Common myeloid progenitor, CD34-positive (primary cell): ENCODE data around the gene FBXO22.
"Not testable (repeated sequence)": the region's sequence is repeated elsewhere in the genome, so short reads cannot be mapped to it uniquely, and the experiment has no call there.

Source experiments
- CTCF ChIA-PET: fragments of 350-600 bp; sonication (Branson Sonifier 250); formaldehyde crosslinking; loops from one replicate; lab custom pipeline; 2021; ENCODE audit warnings: antibody characterized with exemption; lab: Charles Lee
- POLR2A ChIA-PET: fragments of 350-600 bp; sonication (Branson Sonifier 250); formaldehyde crosslinking; loops from one replicate; lab custom pipeline; 2021; ENCODE audit warnings: antibody characterized with exemption; lab: Charles Lee
- DNase-seq, 3 donors: peaks; one replicate each; pipeline versions ENCODE4 v3.0.0 to v3.0.0-alpha.2; 2013
- H3K27ac ChIP-seq, 2 experiments: 1 replicate in 1 of 2; 2 replicates in 1 of 2; pipeline ENCODE4 v1.7.0; 2013; ENCODE audit warnings: inconsistent platforms in 2 of 2, low read length in 2 of 2, mild to moderate bottlenecking in 2 of 2, low read depth in 1 of 2, moderate library complexity in 1 of 2; ENCODE audit not compliant: severe bottlenecking in 2 of 2, insufficient read depth in 1 of 2, poor library complexity in 1 of 2
- H3K27me3 ChIP-seq, 5 experiments: replicated peaks in 2 of 5; 1 replicate in 3 of 5; 2 replicates in 2 of 5; pipeline versions ENCODE4 v1.6.1 to v1.7.0; 2013; ENCODE audit warnings: low read length in 4 of 5, mild to moderate bottlenecking in 2 of 5, moderate library complexity in 2 of 5, inconsistent platforms in 1 of 5; ENCODE audit not compliant: insufficient read depth in 5 of 5, control insufficient read depth in 4 of 5
- H3K36me3 ChIP-seq, 4 experiments: 1 replicate in 2 of 4; 2 replicates in 2 of 4; pipeline versions ENCODE4 v1.6.1 to v1.7.0; 2013; ENCODE audit warnings: low read length in 3 of 4, control low read depth in 1 of 4, mild to moderate bottlenecking in 1 of 4; ENCODE audit not compliant: control insufficient read depth in 4 of 4, insufficient read depth in 4 of 4
- H3K4me1 ChIP-seq, 4 experiments: 1 replicate in 3 of 4; 2 replicates in 1 of 4; pipeline versions ENCODE4 v1.6.1 to v1.7.1; 2013; ENCODE audit warnings: low read length in 3 of 4, mild to moderate bottlenecking in 3 of 4, control low read depth in 1 of 4, inconsistent platforms in 1 of 4, moderate library complexity in 1 of 4; ENCODE audit not compliant: control insufficient read depth in 4 of 4, insufficient read depth in 4 of 4; ENCODE audit errors: control extremely low read depth in 1 of 4
- H3K4me3 ChIP-seq, 7 experiments: 1 replicate in 4 of 7; 2 replicates in 3 of 7; pipeline versions ENCODE4 v1.5.1 to v1.7.0; 2013; ENCODE audit warnings: mild to moderate bottlenecking in 7 of 7, low read length in 6 of 7, moderate library complexity in 6 of 7, inconsistent platforms in 2 of 7, low read depth in 2 of 7, control low read depth in 1 of 7; ENCODE audit not compliant: insufficient read depth in 4 of 7, control insufficient read depth in 1 of 7; ENCODE audit errors: extremely low read depth in 1 of 7
- H3K9me3 ChIP-seq, 5 experiments: 1 replicate in 4 of 5; 2 replicates in 1 of 5; pipeline versions ENCODE4 v1.6.1 to v1.7.1; 2013; ENCODE audit warnings: low read length in 4 of 5, mild to moderate bottlenecking in 2 of 5, inconsistent platforms in 1 of 5, low read depth in 1 of 5, moderate library complexity in 1 of 5; ENCODE audit not compliant: control insufficient read depth in 4 of 5, insufficient read depth in 2 of 5; ENCODE audit errors: control extremely low read depth in 1 of 5
- WGBS: methylation state at CpG from one replicate; pipeline ENCODE4 v1.1.5; 2013; ENCODE audit not compliant: insufficient coverage; 5-methylcytosine and 5-hydroxymethylcytosine counted together

The FBXO22 gene

DNA sequence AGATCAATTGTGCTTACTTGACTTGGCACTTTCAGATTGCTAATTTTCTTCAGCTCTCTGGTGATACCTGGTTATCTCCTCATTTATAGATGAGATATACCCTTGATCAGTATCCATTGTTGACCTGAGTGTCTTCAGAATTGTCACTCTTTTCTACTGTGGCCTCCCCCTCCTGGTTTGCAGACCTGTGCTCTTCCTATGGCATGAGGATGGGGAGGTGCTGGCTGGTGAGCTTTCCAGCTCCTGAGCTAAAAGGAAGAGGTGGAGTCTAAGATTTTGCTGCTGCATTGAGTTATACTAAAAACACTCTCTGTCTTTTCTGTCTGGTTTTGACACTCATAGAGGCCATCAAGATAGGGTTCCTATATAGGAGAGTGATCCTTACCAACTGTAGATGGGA is 36.8 kb upstream of the FBXO22 start:
- Histone ChIP-seq H3K27ac (no peak overlapping the region), H3K4me1 (peaks cover 0 to 12% (median 9%) of the 10 kb centered on the region in 4 experiments), H3K27me3 (no peaks in the 10 kb centered on the region), H3K9me3 (no peaks in the 10 kb centered on the region), H3K36me3 (peaks cover 2 to 24% (median 13%) of the 10 kb centered on the region in 4 experiments), H3K4me3 (peak overlapping the region in 5 of 7 experiments; percentile 4 to 26 (median 9))
- peak in 1 of 3 donors; percentile 2 for DNase-seq
- CTCF ChIA-PET, result interaction anchor here (1.0 to 1.1 kb wide), 2 partner anchors 20 to 57 kb away, joined by 3 read pairs; no protein-coding TSS in a partner anchor
- POLR2A ChIA-PET, result no interaction called here

DNA sequence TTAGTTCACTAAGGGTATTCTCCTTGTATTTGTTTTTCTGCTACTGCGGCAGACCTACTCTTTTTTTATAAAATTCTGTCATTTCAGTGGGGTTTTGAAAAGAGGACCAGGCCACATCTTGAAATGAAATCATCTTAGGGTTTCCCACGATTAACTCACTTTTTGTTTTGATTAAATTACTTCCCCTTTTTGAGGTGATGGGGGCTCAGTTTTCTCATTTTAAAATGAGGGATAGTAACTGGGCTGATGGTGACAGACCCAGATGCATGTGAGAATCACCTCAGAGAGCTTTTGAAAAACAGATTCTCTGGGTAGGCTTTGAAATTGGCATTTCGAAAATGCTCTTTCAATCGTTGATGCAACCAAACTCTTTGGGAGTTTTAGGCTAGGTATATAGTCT is 36.2 kb upstream of the FBXO22 start:
- peaks cover 0 to 25% (median 12%) of the 10 kb centered on the region in 4 experiments for H3K36me3 ChIP-seq
- H3K27me3 ChIP-seq, result no peaks in the 10 kb centered on the region
- WGBS, result 86% methylated on average over 2 of the region's 4 CpGs
- peaks cover 0 to 12% (median 9%) of the 10 kb centered on the region in 4 experiments for H3K4me1 ChIP-seq
- CTCF ChIA-PET, result interaction anchor here (1.0 to 1.1 kb wide), 2 partner anchors 20 to 57 kb away, joined by 3 read pairs; no protein-coding TSS in a partner anchor
- H3K9me3 ChIP-seq, result no peaks in the 10 kb centered on the region
- DNase-seq, result peak in 2 of 3 donors; percentile 48 to 50
- H3K4me3 ChIP-seq, result peak overlapping the region in 4 of 7 experiments; percentile 4 to 39 (median 14)
- POLR2A ChIA-PET, result interaction anchor here (0.6 kb wide), 1 partner anchor 12 kb away, joined by 8 read pairs; no protein-coding TSS in a partner anchor
- peak overlapping the region in 1 of 2 experiments; percentile 37 for H3K27ac ChIP-seq

DNA sequence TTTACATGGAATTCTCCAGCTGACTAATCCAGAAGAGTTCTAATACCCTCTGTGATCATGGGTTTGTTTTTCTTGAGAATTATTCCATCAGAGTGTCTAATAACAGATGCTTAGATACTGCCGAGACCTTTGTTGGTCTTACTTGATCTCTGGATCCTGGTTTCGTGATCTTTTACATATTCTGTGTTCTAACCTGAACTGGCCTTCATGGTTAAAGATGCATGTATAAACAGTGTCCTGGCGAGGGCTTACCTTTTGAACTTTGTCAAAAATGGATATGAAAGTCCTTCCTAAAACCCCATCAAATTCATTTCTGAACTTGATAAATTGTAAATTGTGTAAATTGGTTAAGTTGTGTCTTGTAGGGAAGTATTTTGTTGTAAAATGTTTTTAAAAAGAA is 35.7 kb upstream of the FBXO22 start:
- no peak for DNase-seq
- Histone ChIP-seq H3K9me3 (no peaks in the 10 kb centered on the region), H3K27me3 (no peaks in the 10 kb centered on the region), H3K36me3 (peaks cover 0 to 22% (median 11%) of the 10 kb centered on the region in 4 experiments), H3K27ac (peak overlapping the region in 1 of 2 experiments; percentile 37), H3K4me1 (peaks cover 0 to 12% (median 9%) of the 10 kb centered on the region in 4 experiments), H3K4me3 (no peak overlapping the region)
- WGBS, result 100% methylated on average over 2 of the region's 3 CpGs
- CTCF ChIA-PET, result no interaction called here
- POLR2A ChIA-PET, result interaction anchor here (0.6 kb wide), 1 partner anchor 12 kb away, joined by 8 read pairs; no protein-coding TSS in a partner anchor

DNA sequence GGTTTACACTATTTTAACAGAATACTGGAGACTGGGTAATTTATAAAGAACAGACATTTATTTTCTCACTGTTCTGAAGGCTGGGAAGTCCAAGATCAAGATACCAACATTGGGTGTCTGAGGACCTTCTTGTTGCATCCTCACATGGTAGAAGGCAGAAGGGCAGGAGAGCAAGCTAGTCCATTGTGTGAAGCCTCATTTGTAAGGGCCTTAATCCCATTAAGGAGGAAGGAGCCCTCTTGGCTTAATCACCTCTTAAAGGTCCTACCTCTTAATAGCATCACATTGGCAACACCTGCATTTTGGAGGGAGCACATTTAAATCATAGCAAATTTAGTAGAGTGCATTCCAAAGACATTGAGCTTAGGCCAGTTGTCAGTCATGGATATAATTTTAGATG is 34.2 kb upstream of the FBXO22 start:
- peaks cover 0 to 12% (median 9%) of the 10 kb centered on the region in 4 experiments for H3K4me1 ChIP-seq
- no peak overlapping the region for H3K4me3 ChIP-seq
- no peaks in the 10 kb centered on the region for H3K27me3 ChIP-seq
- DNase-seq, result no peak
- no peaks in the 10 kb centered on the region for H3K9me3 ChIP-seq
- POLR2A ChIA-PET, result no interaction called here
- H3K27ac ChIP-seq, result no peak overlapping the region
- CTCF ChIA-PET, result no interaction called here
- peaks cover 6 to 27% (median 17%) of the 10 kb centered on the region in 4 experiments for H3K36me3 ChIP-seq

DNA sequence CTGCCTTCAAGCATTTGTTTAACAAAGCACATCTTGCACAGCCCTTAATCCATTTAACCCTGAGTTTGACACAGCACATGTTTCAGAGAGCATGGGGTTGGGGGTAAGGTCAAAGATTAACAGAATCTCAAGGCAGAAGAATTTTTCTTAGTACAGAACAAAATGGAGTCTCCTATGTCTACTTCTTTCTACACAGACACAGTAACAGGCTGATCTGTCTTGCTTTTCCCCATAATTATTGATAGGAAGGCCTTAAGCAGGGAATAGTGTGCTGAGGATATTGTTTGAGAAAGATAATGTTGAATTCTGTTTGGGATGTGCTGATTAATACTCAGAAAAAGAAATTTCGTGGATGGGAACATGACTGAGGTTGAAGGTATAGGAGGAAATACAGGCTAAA is 32.1 kb upstream of the FBXO22 start:
- H3K9me3 ChIP-seq, POLR2A ChIA-PET, DNase-seq, H3K4me1 ChIP-seq, H3K4me3 ChIP-seq, H3K27me3 ChIP-seq, CTCF ChIA-PET, H3K27ac ChIP-seq: not testable (repeated sequence)
- H3K36me3 ChIP-seq, result peaks cover 11 to 37% (median 21%) of the 10 kb centered on the region in 4 experiments
- 100% methylated on average over 1 of the region's 1 CpG for WGBS

DNA sequence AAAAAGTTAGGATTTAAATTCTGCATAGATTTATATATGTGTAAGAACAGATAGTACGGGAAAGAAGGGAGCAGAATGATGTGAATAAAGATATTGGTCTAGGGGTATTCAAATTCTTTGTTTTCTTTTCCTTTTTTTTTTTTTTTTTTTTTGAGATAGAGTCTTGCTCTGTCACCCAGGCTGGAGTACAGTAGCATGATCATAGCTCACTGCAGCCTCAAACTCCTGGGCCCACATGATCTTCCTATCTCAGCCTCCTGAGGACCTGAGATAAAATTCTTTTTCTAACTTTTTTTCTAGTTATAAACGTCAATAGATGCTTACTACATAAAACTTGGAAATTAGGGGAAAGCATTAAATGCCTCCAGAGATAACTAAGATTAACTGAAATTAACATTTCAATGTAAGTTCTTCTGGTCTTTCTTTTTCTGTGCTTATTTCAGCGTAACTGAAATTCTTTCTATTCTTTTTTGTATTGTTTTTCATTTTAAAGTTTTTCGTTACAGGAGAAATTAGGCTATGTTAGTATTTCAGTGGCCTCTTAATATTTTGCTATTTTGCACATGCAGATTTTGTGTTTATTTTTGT is 31.2 kb upstream of the FBXO22 start:
- POLR2A ChIA-PET, result interaction anchor here (0.7 kb wide), 1 partner anchor 290 kb away, joined by 3 read pairs; no protein-coding TSS in a partner anchor
- WGBS, result 100% methylated on average over 1 of the region's 4 CpGs
- CTCF ChIA-PET, result no interaction called here

DNA sequence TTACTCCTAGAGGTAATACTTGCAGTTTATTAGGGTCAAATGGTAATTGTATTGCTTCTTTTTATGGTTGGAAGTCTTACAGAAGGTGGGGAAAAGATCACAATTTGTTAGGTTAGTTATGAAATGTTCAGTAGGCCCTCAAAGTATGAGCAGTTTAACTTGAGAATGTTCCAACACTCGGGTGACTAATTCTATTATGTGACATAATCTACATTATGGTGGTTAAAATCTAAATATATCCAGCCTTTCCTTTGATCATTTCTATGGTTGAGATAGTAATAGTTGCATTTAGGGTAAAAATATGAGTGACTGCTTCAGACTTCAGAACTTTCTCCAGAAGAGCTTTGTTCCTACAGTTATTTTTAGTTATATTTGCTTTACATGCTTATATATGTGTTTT is 19.6 kb upstream of the FBXO22 start:
- ChIA-PET POLR2A (interaction anchor here (0.7 kb wide), 1 partner anchor 87 kb away, joined by 3 read pairs; no protein-coding TSS in a partner anchor), CTCF (interaction anchor here (0.6 to 1.4 kb wide), 3 partner anchors 10 to 68 kb away, joined by 3 read pairs; no protein-coding TSS in a partner anchor)
- no peak overlapping the region for H3K27ac ChIP-seq
- no peaks in the 10 kb centered on the region for H3K27me3 ChIP-seq
- H3K4me1 ChIP-seq, result no peaks in the 10 kb centered on the region
- no peak for DNase-seq
- no CpG with 5 or more reads among the region's 1 CpG for WGBS
- peaks cover 16 to 34% (median 18%) of the 10 kb centered on the region in 4 experiments for H3K36me3 ChIP-seq
- no peaks in the 10 kb centered on the region for H3K9me3 ChIP-seq
- no peak overlapping the region for H3K4me3 ChIP-seq

More for the DNA sequence above, 31.2 kb upstream of the FBXO22 start:
- Histone ChIP-seq H3K36me3 (peaks cover 12 to 37% (median 22%) of the 10 kb centered on the region in 4 experiments), H3K9me3 (no peaks in the 10 kb centered on the region), H3K4me1 (peaks cover 0 to 2% (median 1%) of the 10 kb centered on the region in 4 experiments), H3K27me3 (no peaks in the 10 kb centered on the region), H3K4me3 (no peak overlapping the region), H3K27ac (no peak overlapping the region)
- no peak for DNase-seq
